HL-60 (cell line): ENCODE measurements around the gene SLC1A5.
"Not testable (repeated sequence)": the region's sequence is repeated elsewhere in the genome, so short reads cannot be mapped to it uniquely, and the experiment has no call there.

Experiments
- CTCF ChIP-seq: IDR thresholded peaks from one replicate; pipeline ENCODE4 v1.5.1; 2011; ENCODE audit warnings: low read length, control low read depth, inconsistent platforms; ENCODE audit not compliant: insufficient read depth
- POLR2AphosphoS5 ChIP-seq: IDR thresholded peaks from 2 replicates; pipeline ENCODE4 v1.6.1; 2012; ENCODE audit warnings: low read depth
- REST ChIP-seq: IDR thresholded peaks from 2 replicates; pipeline ENCODE4 v1.6.1; 2012; ENCODE audit warnings: low read depth; ENCODE audit not compliant: insufficient replicate concordance
- SPI1 ChIP-seq: IDR thresholded peaks from 2 replicates; pipeline ENCODE4 v1.6.1; 2012; ENCODE audit warnings: low read depth, mild to moderate bottlenecking, borderline replicate concordance

- not testable (repeated sequence) for TF ChIP-seq CTCF, POLR2AphosphoS5, REST, SPI1
These were observed 10.3 kb downstream of the SLC1A5 start for GRCh38 chr19:46777956-46778645.
